ENCODE measurements around the gene TBXAS1. TPM values are rescaled to one million over a fixed set of nuclear protein-coding genes. Genes with fewer than 3 reads are reported as not detected.
"Not testable (repeated sequence)": the region's sequence is repeated elsewhere in the genome, so short reads cannot be mapped to it uniquely, and the experiment has no call there.

The TBXAS1 gene
- total RNA-seq, 1 donor from 2014 or later: 10.8 TPM

DNA sequence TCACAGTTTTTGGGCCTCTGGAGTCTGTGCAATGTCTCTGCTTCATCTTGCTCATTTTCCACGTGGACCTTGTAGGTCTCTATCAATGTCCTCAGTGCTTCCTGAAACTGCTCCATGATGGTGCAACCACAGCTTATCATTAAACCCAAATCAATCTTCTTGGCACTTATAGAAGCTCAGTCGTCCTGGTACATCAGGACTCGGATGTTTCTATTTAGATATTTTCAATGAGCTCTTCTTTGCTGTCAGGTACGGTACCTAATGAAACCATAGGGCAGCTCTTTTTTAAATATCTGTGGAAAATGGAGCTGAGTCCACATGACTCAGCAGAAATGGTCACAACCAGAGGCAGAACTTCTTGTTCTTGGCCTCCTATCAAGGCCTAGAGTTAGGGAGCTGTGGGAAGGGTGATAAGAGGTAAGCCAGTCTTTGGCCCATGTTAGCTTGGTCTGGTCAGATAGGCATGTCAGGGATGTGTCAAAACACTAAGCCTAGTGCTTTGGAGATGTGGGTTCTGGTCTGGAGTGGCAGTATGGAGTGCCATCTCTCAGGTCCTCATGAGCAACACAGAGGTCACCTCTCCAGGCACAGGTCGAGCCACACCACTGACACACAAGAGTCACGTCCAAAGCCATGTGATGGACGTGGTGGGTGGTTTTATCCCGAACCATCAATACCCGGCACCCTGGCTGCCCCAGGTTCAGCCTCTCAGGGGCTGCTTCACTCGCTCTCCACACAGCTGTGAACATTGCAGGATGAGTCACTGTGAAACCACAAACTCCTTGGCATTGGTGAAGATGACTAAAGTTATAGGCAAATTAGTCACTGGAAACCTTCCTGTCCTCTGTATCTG lies 87.0 kb downstream of the TBXAS1 start:
- peak; percentile 98 for ATAC-seq

DNA sequence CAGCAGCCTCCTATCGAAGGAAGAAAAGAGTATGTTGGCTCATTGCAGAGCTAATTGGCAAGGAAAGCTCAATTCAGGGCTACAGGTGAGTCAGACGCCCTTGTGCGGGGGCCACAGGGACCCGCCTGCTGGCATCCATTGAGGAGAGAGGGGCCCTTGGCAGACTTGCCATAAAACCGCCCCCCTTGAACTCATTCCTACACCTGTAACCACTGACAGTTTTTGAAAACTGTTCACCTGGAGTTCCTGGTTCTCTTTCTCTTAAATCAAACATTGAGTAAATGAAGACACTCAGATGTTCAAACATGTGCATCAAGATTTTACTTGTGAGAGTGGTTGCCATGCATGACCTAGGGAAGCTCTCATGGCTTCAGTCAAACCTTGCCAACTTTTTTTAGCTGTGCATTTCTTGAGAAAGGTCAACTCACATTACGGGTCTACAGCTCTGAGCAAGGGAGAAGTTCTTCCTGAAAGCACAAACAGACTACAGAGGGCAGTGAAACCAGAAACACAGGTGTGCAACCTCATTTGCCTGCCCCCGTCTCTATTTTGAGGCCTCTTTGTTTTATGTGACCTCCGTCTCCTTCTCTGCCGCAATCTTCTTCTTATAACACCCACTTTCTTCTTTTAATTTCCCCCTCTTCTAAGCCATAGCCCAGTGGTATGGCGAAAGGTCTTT lies 87.8 kb downstream of the TBXAS1 start:
- peak; percentile 57 for ATAC-seq

DNA sequence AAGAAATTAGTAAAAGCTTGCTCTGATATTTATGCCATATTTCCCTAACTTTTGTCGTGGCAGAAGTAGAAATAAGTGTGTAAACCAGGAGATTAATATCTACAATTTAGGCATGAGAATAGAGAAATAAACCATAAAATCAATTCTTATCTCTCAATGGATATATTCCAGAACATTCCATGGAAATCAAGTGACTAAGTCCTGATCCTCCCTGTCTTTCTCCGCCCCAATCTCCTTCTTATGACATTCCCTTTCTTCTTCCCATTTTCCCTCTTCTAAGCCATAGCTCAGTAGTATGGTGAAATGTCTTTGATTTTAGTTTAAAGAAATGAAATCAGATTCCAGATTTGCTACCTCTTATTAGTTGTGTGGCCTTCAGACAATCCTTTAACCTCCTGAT lies 88.8 kb downstream of the TBXAS1 start:
- ATAC-seq: no peak

DNA sequence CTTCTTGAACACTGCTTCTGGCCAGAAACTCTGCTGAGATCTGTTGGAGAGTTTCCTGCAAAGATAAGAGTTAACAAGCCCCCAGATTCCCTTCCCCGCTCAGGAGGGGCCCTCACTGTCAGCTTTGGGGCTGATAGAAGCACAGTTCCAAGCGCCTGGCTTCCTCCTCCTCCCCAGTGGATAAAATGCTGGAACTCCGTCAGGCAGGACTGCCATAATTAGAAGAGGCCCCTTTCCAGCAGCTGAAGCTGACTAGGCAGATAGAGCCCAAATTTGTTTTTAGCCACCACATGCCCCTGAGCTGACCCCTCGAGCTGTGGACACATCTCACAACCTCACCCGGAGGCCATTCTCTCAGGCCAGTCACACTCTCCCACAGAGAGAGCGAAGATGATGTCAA lies 89.4 kb downstream of the TBXAS1 start:
- no peak for ATAC-seq

DNA sequence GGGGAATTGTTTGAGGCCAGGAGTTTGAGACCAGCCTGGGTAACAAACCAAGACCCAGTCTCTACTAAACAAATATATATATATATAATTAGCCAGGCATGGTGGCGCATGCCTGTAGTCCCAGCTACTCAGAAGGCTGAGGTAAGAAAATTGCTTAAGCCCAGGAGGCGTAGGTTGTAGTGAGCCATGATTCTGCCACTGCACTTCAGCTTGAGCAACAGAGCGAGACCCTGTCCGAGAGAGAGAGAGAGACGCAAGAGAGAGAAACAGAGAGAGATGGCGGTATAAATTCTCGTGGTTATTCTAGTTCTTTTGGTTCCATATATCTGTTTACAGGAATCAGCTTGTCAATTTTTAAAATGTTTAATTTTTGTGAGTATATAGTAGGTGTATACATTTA lies 94.0 kb downstream of the TBXAS1 start:
- no peak for ATAC-seq

DNA sequence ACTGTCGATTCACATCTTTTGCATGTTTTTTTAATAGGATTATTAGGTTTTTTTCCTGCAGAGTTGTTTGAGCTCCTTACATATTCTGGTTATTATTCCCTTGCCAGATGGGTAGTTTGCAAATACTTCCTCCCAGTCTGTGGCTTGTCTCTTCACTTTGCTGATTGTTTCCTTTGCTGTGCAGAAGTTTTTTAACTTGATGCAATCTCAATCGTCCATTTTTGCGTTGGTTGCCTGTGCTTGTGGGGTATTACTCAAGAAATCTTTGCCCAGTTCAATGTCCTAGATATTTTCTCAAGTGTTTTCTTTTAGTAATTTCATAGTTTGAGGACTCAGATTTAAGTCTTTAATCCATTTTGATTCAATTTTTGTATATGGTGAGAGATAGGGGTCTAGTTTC lies 95.4 kb downstream of the TBXAS1 start:
- no peak for ATAC-seq

DNA sequence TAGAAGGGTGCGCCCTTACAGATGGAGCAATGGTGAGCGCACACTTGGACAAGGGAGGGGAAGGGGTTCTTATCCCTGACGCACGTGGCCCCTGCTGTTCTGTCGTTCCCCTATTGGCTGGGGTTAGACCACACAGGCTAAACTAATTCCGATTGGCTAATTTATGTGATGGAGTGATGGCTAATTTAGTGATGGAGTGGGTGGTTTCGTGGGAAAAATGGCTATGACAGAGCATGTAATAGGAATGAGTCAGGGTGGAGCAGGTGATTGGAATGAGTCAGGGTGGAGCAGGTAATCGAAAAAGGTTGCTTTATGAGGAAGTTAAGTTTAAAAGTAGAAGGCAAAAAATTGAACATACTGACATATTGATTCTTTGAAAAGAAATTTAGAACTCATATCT lies 100.2 kb downstream of the TBXAS1 start:
- not testable (repeated sequence) for ATAC-seq

DNA sequence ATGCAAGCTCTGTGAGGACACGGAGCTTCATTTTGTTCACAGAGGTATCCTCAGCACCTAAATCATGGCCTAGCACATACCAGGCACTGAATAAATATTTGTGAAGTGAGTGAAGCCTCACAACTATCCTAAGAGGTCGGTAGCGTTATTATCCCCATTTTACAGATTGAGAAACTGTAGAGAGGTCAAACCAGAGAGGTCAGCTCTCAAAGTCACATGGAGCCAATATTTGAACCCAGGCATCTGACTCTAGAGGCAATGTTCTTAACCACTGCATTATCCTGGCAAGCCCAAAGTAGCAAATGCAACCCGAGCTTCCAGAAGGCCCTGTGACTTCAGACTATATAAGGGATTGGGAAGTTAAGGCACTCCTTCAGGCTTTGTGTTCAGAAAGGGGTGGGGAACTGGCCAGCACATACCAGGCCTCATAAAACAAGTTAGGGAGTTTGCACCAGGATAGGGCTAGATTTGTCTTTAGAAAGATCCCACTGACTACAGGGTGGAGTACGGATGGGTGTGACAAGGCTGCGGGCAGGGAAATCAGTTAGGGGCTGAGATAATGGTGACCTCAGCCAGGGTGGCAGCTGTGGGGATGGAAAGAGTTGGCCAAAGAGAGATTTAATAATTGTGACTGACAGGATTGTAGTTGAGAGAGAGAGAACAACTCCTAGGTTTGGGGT lies 101.4 kb downstream of the TBXAS1 start:
- no peak for ATAC-seq

DNA sequence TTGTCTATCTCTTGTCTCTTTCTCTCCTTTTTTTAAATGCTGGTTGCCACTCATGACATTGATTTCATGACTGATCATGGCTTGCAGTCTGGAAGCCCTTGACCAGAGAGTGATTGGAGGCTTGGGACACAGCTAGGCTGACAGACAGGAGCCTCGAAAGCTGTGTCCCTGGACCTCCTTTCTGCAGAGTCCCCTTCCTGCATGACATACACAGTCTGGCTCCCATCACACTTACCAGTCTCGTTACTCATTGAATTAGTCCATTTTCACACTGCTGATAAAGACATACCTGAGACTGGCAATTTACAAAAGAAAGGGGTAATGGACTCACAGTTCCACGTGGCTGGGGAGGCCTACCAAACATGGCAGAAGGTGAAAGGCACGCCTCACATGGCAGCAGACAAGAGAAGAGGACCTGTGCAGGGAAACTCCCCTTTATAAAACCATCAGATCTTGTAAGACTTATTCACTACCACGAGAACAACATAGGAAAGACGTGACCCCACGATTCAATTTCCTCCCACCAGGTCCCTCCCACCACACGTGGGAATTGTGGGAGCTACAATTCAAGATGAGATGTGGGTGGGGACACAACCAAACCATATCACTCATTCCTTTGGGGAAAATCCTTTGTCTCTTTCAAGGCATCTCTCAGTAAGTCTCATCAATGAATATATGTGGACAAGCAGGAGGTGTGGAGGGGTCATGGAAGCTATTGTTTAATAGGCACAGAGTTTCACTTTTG lies 102.3 kb downstream of the TBXAS1 start:
- ATAC-seq: no peak

DNA sequence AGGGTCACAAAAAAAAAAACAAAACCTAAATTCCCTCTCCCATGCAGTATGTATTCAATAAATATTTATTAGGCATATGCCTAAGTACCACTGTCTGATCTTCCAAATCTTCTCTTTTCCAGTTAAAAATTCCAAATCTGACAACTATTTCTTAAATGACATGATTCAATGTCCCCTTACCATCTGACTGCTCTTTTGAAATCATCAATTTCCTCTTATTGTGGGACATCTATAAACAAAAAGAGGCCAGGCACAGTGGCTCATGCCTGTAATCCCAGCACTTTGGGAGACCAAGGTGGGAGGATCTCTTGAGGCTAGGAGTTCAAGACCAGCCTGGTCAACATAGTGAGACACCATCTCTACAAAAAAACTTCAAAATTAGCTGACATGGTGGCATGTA lies 103.5 kb downstream of the TBXAS1 start:
- no peak for ATAC-seq

DNA sequence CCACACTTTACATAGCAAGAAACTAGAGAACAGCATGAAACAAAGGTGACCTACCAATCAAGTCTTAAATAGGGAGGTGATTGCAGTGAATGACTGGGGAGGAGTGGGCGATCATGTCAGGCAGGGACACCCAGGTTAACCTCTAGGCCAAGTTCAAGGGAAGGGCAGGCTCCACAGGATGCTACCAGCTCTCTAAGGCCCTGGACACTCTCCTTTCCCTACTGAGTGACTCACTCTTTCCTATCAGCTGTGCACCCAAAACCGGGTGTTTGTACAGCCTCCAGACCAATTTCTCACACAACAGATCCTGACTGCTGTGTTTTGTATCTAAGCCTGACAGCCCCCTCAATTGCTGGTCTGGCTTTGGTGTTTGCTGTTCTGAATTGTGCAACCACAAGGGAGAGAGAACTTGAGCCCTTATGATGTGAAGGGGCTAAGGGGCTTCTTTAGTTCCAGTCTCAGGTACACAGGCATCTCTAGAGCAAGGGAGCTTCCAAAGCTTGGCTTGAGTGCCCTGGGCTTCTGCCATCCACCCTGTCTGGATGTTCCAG lies 107.8 kb downstream of the TBXAS1 start:
- ATAC-seq: peak; percentile 37

DNA sequence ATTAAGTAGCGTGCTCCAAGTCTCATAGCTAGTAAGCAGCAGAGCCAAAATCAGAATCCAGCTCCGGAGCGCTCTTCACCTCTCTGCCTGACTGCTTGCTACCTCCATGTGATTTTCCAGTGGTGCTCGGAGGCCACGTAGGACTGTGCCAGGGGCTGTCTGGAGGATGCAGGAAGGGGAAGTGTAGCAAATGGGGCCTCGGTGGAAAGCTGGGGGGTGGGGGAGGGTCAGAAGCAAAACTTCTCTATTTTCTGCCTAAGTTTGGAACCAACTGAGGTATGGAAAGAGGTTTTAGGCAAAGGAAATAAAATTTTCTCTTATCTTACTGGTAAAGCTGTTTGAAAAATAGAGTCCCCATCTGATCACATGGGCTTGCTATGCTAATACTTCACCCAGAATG lies 108.7 kb downstream of the TBXAS1 start:
- no peak for ATAC-seq

DNA sequence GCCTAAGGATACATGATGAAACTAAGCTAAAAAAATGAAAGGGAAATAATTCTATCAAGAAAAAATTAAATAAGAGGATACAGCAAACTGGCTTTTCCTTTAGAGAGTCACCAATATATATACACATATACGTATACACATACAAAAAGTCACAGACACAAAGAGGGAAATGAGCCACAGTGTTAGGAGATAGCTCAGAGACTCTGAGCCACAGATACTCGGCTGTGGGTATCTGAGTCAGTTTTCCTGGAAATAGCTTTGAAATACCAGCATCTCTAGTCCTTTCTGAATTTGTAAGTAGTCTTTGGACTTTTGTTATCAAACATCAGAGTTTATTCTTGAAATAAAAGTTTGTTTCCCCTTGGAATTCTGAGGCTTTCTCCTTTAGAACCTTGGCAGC lies 111.8 kb downstream of the TBXAS1 start:
- no peak for ATAC-seq

DNA sequence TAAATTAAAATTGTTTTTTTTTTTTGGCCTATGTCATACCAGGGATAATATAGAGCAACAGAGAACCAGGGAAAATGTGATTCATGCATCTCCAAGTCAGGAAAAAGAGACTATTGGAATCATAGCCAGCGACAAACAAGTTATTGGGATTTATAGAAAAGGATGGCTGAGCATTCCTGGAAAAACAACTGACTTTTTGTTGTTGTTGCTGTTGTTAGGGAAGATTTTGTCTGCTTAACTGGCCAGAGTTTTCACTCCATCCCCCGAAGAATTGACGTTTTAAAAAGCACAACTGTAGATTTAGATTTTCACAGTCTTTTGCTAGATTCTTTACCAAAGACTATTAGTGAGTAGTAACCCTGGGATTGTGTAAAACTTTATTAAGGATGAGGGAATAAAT lies 112.4 kb downstream of the TBXAS1 start:
- ATAC-seq: no peak

DNA sequence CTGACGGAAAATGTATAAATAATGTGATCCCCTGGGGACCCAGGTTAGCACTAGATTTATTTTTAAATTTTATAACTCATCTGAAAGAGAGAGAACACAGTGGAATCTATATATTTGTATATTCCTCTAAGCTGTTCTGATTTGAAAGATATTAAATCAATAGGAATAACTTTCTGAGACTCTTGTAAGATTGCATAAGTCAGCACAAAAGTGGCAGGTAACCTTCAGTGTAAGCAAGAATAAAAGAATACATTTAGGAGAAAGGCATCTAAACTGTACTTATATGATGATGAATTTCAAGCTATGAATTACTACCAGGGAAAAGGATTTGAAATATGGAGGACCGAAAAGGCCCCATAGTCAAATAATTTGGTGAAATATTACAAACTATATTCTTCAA lies 112.8 kb downstream of the TBXAS1 start:
- no peak for ATAC-seq

DNA sequence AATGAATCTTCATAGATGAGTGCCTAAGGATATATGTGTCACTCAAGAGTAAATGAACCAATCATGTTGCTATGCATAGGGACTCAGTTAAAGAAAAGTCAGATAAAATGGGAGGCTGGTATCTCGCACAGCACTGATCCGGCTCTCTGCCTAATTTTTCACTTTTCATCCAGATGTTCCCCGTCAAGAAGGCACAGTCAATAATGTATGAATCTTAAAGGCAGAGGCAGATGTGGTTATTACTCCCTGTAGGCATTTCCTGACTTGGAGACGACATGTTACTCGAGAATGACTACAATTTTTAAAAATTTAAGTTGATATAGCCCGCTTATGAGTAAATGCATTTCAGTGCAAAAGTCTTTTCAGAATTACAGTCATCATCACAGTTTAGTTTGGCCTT lies 113.6 kb downstream of the TBXAS1 start:
- ATAC-seq: no peak

DNA sequence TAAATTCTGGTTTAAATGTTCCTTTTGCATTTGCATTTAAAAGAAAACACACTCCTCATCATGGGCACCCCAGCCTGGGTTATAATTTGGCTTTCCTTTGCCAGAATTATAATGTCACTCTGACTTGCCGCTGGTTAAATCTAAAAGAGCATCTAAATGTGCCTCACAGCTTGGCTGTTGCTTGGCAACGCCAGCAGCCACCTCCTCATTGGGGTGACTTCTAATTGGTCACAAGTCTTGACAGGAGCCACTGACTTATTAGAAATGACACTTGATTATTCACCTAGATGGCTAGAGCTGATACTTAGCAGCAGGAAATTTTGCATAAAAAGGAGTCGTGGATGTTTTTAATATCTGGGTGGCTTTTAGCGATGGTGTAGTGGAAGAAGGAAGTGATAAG lies 114.3 kb downstream of the TBXAS1 start:
- no peak for ATAC-seq

DNA sequence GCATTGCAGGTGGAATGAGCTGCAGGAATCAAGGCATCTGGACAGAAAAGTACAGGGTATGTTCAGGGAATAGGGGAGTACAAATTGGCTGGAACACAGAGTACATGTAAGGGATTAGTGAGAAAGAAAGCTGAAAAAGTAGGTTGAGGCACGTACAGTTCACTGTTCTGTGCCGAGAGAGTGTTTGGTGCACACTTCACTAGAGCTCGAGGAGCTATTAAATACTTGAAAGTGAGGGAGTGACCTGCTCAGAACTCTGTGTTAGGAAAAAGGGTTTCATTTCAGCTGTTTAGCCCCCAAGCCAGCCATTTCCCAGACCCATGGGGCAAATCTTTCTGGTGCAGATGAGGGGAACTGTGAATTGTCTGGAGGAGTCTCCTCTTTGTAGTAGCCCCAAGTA lies 115.2 kb downstream of the TBXAS1 start:
- no peak for ATAC-seq

DNA sequence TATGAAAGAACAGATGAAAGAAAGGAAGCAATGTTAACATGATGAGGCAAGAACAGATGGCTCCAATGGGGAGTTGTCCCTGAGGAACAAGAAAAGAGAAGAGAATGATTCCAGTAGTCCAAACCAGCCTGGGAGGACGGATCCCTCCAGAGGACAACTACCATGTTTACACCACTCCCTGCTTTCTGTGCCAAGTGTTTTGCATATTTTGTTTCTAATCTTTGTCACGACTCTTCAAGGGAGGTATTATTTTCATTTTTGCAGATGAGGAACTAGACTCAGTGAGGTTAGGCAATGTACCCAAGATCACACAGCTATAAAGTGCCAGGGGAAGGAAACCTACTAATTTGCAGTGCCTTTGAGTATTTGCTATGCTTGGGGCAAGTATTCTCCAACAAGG lies 117.5 kb downstream of the TBXAS1 start:
- ATAC-seq: no peak

DNA sequence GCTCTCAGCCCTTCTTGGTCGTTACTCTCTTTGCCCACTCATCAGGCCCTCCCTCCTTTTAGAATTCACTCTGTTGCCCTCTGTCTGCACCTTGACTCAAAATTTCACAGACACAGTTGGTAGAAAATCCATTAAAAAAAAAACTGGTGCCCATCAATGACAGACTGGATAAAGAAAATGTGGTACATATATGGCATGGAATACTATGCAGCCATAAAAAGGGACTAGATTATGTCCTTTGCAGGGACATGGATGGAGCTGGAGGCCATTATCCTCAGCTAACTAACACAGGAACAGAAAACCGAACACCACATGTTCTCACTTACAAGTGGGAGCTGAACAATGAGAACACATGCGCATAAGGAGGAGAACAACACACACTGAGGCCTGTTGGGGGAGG lies 118.0 kb downstream of the TBXAS1 start:
- ATAC-seq: no peak

DNA sequence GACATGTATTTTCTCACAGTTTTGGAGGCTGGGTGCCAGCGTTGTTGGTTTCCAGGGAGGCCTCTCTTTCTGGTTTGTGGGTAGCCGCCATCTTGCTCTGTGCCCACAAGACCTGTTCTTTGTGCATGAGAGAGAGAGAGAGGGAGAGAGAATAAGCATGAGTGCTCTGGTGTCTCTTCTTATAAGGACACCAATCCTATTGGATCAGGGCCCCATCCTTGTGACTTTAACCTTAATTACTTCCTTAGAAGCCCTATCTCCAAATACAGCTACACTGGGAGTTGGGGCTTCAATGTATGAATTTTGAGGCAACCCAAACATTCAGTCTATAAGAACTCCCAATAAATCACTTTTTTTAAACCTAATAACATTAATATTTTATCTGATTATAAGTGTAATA lies 119.1 kb downstream of the TBXAS1 start:
- ATAC-seq: no peak

DNA sequence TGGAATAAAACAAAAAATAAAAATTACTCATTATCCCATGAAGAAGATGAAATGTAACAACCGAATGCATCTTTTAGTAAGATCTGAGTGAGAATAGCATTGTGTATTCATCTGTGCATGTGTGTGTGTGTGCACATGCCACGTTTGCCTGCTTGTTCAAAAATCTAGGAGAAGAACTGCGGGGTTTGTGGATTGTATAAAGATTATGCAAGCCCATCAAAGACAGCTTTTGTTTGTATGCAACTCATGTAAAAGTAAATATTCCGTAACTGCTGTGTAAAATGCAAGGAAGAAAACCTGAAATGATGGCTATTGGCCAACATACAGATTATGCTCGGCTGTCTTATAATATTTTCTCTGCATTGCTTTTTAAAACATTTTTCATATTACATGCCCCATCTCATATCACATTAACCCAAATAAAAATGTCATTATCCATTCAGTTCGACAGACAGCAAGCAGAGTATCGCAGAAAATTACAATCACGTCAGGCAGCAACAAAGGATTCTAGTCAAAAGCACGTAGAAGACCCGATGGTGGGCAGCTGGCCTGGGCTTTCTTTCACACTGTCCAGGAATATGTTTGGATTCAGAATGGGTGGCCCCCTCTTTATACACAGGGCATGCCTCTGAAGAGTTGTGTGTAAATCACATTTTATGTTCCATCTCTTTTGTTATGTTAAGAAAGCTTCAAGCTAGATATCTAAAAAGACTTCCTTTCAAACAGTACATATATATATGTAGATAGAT lies 119.7 kb downstream of the TBXAS1 start:
- no peak for ATAC-seq
